SKM-1 (cell line): ENCODE measurements around the gene CTBP2.
A peak's percentile ranks its signal among the peaks of the same experiment; 100 is the strongest.
"Not testable (repeated sequence)": the region's sequence is repeated elsewhere in the genome, so short reads cannot be mapped to it uniquely, and the experiment has no call there.

Source experiments
- DNase-seq: peaks from one replicate; lab custom pipeline; 2025; ENCODE audit not compliant: unreplicated experiment; lab: John Stamatoyannopoulos, UW

Gene CTBP2

DNA sequence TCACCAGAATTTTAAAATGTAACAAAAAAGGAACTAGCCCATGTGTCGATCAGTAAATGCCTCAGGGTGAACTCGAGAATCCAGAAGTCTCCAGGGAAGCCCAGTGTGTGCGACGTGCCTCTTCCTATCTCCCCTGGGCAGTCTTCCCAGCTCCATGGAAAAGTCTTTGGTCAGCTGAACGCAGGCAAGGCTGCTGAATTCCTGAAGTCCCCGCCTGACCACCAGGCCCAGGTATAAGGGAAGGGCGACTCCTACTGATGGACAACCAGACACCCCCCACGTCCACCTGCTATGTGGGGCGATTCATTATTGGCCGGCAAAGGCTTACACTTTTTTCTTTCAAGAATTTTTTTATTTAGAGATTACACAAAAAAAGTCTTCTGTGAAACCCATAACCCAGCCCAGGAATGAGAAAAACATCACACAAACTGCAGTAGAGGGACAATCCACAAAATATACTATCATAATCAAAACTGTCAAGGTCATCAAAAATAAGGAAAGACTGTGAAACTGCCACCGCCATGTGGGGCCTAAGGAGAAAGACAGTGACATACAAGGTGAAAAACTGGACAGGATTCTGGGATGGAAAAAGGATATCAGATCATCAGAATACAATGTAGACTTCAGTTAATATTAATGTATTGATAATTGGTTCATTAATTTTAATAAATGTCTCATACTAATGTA, 93.5 kb downstream of the CTBP2 start:
- DNase-seq, result no peak

DNA sequence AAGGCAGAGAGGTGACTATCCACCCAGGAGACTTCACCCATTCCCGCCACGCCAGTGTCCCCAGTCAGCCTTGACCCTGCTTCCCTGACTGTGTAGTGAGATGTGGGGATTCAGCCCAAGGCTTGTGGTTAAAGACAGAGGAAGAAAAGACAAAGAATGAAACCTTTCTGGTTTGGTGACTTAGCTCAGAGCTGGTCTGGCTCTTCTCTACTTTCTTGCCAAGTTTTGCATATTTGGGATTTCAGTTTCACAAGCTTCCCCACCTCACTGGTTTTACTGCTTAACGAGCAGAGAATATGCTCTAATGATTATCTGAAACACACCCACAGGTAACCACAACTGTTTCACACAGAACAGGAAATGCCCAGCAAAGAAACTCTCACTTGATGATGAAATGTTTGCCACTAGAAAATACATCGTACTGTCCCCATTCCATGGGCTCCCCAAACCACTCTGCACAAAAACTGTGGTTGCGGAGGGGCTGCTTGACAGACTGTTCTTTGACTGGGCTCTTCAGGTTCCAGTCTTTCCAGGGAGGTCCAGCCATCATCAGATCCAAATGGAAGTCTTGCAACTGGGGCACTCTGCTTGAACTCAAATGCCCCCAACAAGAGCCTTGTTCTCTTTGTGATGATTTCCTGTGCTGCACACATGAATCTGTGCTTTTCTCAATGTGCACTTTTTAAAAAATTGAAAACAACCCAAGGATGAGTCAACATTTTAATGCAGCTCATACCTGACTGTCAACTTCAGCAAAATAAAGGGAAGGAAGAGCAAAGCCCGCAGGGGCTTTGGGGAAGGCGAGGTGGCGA, 95.5 kb downstream of the CTBP2 start:
- peak; percentile 44 for DNase-seq

DNA sequence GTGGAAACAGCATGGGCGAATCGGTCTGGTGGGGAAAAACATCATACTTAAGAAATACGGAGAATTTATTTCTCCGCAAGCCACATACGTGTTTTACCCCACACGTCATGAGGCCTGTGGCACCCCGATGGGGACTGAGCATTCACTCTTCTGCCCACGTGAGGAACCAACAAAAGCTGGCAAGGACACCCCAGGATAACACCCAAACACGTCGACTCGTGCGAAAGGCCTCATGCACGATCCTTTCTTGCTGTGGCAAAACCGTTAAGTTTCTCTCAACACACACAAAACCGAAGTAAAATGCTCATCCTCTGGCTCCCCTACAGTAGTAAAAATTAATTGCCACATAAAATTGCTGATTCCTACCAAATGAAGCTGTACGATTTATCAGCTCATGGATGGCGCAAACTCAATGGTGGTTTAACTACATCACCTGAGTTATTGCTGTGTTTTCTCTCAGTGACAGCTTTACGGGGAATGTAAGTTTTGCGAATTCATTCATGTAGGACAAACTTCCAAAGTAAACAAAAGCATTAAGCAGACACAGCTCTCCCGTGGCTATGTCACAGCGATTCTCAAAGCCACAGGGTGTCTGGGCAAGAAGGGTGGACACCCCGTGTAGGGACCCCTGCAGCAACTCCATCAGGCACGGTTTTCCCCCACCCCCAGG, 97.0 kb downstream of the CTBP2 start:
- DNase-seq, result no peak

- no peak for DNase-seq
These were observed 97.5 kb downstream of the CTBP2 start for GRCh38 chr10:125062914-125063230.

DNA sequence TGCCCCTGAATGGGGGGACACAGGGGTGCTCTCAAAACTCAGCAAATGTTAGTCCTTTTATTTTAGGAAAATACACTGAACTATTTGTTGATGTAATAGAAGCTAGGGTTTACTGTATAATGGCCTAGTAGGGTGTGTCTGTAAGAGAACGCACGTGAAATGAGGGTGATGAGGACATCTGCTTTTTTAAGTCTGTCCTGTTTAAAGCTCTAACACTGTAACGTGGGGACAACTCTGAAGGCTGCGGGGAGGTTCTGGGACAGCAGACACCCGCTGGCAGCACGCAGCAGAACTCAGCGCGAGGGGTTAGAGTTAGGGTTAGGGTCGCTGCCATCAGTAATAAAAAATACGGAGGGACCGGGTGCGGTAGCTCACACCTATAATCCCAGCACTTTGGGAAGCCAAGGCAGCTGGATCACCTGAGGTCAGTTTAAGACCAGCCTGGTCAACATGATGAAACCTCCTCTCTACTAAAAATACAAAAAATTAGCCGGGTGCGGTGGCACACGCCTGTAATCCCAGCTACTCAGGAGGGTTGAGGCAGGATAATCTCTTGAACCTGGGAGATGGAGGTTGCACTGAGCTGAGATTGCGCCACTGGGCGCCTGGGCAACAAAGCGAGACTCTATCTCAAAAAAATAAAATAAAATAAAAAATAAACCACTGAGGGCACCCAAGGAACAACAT, 98.0 kb downstream of the CTBP2 start:
- no peak for DNase-seq

DNA sequence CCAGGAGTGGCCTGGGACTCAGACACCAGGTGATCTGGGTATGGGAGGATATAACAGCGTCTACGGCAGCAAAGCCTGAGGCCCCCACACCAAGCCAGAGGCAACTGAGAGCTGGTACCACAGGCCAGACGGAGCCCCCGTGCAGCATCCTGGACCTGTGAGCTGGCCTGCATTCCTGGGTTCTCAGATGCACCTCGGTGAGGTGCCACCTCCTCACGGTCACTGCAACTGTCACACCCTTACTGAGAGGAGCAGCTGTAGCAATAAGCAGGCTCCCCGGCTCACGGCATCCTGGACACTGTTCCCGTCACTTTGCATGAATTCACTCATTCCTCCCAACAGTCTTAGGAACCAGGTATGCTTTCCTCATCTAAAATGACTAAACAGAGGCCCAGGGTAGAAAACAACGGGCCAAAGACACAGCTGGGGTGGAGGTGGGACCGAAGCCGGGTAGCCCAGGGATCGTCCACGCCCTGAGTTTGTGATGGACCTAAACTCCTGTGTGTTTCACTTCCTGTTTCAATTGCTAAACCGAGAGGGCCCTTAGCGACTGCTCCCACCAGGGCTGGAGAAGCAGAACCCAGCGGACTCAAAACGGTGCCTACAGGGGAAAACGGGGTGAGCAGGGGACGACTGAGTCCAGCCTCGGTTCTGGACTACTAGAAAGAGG, 98.7 kb downstream of the CTBP2 start:
- no peak for DNase-seq

GRCh38 chr10:125060826-125061556, 99.4 kb downstream of the CTBP2 start:
- DNase-seq, result no peak

DNA sequence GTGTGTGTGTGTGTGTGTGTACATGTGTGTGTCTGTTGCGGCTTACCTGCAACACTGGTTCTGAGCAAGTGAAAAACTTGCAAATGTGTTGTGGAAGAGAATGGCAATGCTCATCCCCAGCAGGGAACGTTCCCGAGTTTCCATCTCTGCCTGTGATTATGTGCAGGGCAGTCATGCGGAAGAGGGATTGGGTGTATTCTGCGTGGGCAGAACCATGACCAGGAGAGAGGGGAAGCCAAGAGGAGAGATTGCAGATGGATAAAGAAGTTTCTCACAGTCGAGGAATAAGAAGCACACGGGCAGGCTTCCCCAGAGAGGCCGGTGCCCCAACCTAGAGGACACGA, 99.9 kb downstream of the CTBP2 start:
- DNase-seq, result no peak

- DNase-seq, result no peak
These were observed 100.3 kb downstream of the CTBP2 start for GRCh38 chr10:125060026-125060425.

GRCh38 chr10:125059348-125059747, 101.0 kb downstream of the CTBP2 start:
- DNase-seq, result not testable (repeated sequence)

- DNase-seq, result no peak
These were observed 103.0 kb downstream of the CTBP2 start for GRCh38 chr10:125057158-125058001.

GRCh38 chr10:125056161-125057132, 103.9 kb downstream of the CTBP2 start:
- no peak for DNase-seq

- no peak for DNase-seq
These were observed 104.9 kb downstream of the CTBP2 start for GRCh38 chr10:125055446-125055845.

GRCh38 chr10:125054669-125055268, 105.6 kb downstream of the CTBP2 start:
- no peak for DNase-seq

- DNase-seq, result no peak
These were observed 106.1 kb downstream of the CTBP2 start for GRCh38 chr10:125054216-125054615.

GRCh38 chr10:125052146-125052545, 108.2 kb downstream of the CTBP2 start:
- DNase-seq, result no peak

- no peak for DNase-seq
These were observed 110.0 kb downstream of the CTBP2 start for GRCh38 chr10:125050383-125050782.
